HG03196 (cell line): ENCODE data around the gene NRP2.

Experiments used
- ATAC-seq: cut with Tn5 transposase; IDR thresholded peaks from one replicate; pipeline ENCODE4 v1.9.1; 2021; ENCODE audit not compliant: unreplicated experiment

The NRP2 gene

DNA sequence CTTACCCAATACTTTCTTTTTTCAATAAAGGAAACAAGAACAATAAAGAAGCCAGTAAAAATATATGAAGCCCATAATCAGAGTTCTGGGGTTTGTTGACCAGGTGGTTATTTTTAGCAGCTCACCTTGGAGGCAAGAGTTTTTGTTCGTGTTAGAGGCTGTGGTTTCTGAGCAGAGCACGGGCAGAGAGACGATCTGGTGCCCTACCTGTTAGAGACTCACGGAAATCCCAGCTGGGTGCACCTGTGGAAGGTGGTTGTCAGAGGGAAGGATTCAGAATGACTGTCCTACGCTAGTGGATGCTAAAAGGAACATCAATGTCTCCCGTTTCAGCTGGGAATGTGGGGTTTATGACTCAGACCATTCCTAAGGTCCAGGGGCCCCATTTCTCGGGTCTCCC lies 87.6 kb downstream of the NRP2 start:
- no peak for ATAC-seq

DNA sequence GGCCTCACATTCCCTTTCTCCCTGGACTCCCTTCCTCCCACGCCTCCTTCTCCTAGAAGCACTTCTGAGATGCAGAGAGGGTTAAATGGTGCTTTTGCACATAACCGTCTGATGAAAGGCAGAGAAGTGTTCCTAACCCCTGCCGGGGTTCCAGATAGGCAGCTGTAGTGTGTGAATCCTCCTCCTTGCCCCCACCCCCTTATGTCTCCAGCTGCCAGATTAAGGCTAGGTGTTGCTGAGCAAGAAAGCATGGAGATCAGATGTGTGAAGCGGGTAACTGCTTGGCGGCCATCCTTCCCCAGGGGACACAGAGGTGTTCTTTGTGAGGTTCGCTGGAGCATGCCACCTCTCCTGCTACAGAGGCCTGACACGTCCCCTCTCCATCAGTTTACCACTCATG lies 88.3 kb downstream of the NRP2 start:
- ATAC-seq: no peak

DNA sequence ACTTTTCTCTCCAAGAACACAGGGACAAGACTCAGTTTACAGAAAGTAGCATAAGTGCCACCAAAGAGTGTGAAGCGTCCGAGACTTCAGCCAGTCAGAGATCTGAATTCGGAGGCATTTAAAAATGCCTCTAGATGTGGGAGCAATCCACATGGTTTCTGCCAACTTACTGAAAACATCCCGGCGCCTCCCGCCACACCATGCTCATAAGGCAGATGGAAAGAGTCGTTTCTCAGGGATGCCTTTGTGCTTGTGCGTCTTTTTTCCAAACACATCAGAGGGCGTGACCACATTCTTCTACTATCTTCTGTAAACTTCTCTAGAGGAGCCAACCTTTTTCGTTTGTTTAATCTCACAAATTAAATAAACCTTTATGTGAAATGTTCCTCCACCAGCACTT lies 88.7 kb downstream of the NRP2 start:
- no peak for ATAC-seq

GRCh38 chr2:205771666-205772065 lies 89.4 kb downstream of the NRP2 start:
- ATAC-seq: no peak

GRCh38 chr2:205772983-205773382 lies 90.7 kb downstream of the NRP2 start:
- ATAC-seq: no peak

GRCh38 chr2:205773989-205774388 lies 91.7 kb downstream of the NRP2 start:
- no peak for ATAC-seq

DNA sequence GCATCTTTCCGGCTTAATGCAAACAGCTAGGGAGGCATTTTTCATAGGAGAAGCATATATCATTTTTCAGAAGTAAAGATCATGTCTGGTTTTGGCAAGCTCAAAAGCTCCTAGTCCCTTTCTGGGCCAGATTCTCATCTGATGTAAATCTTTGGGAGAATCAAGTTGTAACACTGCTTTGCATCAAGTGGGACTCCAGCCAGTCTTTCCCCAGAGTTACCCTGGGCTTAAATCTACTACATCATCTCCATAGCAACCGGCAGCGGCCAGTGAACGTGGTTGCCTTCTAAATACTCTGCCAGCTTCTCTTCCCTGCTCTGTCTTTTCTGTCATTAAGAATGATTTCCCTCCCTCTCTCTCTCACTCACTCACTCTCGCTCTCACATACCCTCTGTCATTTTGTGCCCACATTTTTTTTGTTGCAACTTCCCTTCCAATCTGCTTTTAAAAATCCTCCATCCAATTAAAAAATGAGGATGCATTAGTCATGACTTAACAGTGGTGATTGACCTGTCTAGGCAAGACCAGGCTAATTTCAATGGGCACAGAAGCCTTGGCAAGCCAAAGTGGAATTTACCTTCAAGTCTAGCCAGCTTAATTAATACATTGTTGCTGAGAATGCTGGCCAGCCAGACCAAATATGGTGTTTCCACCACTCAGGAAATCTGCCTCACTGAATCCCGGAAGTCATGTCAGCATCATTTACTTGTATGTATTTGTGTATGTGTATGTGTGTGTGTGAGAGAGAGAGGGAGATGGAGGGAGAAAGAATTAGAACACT lies 93.0 kb downstream of the NRP2 start:
- no peak for ATAC-seq

DNA sequence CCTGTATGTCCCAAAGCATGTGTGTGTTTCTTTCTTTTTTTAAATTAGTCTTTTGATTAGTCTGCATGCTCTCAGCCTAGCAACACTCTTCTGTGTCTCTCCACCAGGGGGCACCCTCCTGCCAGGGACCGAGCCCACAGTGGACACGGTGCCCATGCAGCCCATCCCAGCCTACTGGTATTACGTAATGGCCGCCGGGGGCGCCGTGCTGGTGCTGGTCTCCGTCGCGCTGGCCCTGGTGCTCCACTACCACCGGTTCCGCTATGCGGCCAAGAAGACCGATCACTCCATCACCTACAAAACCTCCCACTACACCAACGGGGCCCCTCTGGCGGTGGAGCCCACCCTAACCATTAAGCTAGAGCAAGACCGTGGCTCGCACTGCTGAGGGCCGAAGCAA lies 93.8 kb downstream of the NRP2 start:
- ATAC-seq: no peak

DNA sequence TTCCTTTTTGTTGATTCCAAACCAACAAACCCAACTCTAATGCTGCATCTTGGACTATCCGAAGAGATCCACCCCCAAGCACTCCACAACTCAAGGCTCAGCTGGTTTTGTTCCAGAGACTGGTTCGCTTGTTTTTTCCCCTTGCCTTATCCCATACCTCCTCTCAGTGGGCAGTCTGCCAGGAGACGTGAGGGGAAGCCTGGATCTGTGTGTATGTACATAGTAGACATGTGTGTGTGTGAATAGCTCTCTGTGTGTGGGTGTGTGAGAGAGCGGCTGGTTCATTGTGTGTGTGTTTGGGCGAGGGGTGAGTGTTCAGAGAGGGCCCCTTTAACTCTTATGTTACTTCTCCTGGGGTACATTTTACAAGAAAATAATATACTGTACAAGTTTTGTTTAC lies 94.4 kb downstream of the NRP2 start:
- no peak for ATAC-seq

DNA sequence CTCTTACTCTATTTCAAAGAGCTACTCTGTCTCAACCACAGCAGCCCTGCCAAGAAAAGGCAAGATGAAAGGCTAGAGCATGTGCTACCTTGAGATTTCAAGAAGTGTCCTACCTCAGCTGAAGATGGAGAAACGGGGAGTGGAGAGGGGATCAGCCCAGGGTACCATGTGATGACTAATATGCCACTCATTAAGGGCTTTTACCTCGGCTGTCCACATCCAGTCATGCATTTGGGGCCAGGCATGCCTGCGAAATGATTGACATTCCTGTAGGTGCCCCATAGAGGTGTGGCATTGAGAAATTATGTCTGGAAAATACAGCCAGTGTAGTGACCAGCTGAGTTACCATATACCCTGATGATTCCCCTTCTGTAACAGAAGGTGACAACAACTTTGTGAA lies 96.1 kb downstream of the NRP2 start:
- no peak for ATAC-seq

DNA sequence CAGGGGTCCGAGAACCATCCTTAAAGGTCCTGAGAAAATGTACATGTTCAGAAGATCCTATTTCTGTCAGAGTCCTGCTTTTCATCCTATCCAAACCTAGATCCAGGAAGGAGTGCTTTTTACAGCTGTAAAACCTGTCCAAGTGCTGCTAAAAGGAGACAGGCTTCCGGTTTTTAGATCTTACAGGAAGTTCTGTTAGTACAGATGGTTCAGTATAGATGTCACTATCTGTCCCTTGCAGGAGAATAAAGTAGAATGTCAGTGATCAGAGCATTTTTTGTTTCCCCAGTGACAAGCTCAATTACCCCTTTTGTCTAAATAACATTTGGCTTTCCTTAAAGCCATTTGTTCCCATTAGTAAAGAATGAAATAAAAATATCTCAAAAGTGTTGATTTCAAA lies 98.3 kb downstream of the NRP2 start:
- no peak for ATAC-seq

DNA sequence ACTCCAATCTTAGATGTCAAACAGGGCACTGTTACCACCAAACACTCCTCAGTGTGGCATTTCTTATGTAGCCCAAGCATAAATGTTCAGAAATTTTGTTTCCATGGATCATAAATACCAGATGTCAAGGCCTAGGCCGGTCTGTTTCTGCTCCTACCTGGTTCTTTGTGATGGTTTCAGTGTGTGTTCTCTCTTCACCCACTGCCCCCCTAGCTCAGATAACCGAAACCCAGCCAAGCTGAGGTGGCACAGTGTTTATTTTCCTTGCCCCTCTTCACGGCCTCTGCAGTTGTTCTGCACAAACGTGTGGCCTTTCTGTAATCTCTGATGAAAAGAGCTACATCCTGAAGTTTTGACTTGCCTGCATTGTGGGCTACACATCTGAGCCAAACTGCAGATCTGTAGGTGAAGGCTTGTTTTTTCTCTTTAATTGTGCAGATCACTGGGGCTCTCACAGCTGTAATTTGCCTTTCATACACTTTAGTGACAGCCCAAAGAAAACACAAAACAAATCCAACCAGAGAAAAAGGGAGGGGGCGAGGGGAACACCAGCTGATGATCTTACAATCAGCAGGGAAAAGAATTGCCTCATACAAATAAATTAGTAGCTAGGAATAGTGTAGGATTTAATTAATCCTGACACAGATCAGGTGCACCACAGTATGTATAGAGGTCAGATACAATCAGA lies 99.1 kb downstream of the NRP2 start:
- no peak for ATAC-seq

DNA sequence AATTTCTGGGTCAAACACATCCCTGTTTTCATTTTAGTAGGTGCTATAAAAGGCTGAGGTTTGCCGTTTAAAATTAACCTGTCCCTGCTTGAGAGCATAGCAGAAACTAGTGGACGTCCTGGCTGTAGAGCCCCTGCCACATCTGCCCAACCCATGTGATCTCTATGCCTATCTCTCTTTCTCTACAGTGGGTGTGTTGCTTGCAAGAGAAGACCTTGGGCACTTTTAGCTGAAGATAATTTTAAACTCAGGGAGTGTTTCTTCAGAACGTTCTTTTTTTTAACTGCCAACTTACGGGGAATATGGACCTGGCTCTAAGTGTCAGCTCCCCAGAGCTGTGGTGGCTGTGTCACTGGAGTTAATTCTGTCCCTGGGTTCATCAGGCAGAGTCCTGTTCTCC lies 100.6 kb downstream of the NRP2 start:
- ATAC-seq: no peak

DNA sequence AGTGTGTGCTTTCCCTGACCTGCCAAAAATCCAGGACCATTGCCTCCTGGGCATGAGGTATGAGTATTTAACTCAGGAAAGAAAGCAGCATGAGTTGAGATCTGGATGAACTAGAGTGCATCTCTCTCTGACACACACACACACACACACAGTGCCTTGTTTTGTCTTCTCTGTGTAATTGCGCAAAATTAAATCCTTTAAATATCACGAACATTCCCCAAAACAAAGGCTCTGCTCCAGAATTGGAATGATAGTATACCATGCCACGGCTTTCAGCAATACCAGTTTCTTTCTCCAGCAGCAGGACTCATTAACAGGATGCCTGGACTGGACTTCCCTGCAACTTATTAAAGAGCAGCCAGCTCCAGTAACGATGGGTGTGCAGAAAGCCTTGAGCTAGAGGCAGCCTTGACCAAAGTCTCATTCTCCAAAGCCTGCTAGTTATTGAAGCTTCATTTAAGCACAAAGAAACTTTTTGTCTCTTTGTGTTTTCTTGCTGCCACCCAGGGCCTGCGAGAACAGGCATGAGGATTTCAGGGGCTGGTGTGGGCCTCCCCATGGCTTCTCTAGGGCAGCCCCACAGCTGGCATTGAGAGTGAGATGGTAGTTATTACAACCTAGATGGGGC lies 101.7 kb downstream of the NRP2 start:
- no peak for ATAC-seq

DNA sequence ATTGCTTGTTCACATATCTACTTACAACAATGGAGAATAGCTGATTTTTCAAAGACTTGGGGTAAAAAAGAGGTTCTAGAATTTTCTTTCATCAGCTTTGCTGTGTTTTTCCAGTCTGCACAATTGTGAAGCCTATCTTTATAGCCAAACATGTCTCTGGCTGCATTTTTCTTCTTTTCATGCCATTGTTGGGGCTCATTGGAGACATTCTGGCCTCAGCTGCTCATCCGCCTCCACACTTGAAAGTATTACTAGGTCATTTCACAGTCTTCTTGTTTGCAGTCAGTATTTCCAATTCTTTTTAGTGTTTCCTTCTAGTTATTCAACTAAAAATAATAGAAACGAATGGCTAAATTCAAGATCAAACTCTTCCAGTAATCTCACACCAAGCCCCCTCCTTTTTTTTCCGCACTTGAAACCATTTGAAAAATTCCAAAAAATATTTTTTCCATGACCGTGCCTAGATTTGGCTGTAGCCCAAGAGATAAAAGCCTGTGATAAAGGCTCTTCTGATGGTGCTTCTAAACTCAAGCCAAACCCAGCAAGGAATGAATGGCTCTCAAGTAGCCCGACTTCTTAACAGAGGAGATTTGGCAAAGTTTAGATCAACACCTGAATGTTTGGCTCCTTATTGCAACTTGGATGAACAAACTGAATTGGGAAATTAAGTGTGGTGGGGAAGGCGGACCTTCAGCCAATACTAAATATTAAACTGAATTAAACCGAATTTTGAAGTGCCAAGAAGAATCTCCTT lies 103.4 kb downstream of the NRP2 start:
- no peak for ATAC-seq

GRCh38 chr2:205786976-205787375 lies 104.7 kb downstream of the NRP2 start:
- ATAC-seq: no peak

DNA sequence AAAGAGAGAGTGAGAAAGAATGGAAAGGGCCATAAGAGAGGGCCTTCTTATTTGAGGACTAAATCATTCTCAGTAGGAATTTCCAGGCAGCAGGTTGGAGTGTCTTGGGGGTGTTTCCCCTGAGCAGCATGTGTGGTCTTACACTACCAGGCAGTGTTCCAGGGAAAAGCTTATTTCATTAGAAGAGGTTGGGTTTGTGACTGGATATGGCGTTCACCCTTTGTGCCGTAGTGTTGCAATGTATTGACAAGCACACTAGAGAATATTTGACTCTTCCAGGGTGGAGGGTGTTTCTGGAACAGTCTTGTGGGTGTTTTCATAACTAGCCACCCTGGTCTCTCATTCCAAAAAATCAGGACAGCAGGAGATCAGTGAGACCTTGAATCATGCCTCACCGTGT lies 105.5 kb downstream of the NRP2 start:
- no peak for ATAC-seq

- no peak for ATAC-seq
Measured at GRCh38 chr2:205789906-205790305, 107.6 kb downstream of the NRP2 start.

GRCh38 chr2:205792908-205793307 lies 110.6 kb downstream of the NRP2 start:
- no peak for ATAC-seq

DNA sequence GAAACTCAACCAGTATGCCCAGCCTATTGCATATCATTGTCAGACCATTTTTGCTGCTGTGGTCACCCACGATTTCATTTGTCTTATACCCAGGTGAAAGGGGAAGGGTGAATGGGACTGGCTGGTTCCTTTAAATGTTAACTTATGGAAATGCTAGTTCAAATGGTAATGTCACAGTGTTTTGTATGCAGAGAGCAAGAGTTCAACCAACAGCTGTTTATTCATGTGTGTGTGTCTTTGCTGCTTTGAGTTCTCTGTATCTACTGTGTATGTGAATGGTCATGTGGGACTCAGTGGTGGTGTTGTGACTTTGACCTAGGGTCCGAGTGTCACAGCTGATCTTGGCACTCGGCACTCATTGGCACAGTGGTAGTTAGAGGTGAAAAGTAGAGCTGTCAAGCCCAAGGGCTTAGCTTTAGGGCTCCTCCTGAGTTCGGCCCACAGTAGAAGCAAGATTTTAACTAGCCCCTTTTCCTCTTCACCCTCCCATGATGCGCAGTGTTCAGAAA lies 114.6 kb downstream of the NRP2 start:
- no peak for ATAC-seq

DNA sequence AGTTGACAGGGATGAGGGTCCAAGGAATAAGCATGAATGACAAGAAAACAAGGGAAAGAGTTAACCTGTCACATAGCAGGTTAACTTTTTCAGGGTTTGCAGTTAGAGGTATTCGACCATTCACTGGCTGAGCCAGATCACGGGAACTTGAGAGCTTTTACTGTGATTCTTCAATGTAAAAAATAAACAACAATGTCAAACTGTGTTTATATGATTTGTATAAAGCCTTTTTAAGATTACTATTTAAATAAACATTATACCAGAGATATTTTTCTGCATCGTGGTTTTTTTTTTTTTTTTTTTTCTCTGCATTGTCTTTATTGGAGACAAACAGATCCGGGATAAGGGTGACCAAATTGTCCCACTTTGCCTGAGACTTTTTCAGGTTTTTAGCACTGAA lies 115.6 kb downstream of the NRP2 start:
- ATAC-seq: no peak
